ENCODE results near the gene LY86.

The LY86 gene

GRCh38 chr6:6586671-6587526 is 1.6 kb upstream of the LY86 start:
- no peaks in the 10 kb centered on the region for H3K36me3 ChIP-seq (replicated peaks; ENCODE audit: low read depth, low read length)
- H4K20me1 ChIP-seq (ENCODE audit: insufficient read depth, low read length): no peaks in the 10 kb centered on the region
- no peak for TF ChIP-seq CTCF (IDR thresholded peaks at IDR 0.05; ENCODE audit: low read depth, low read length)
- no peak for TF ChIP-seq EZH2phosphoT487 (IDR thresholded peaks at IDR 0.05; ENCODE audit: low read depth)
- peak overlapping the region; percentile 87 for H3K4me2 ChIP-seq (ENCODE audit: low read length)
- H2AFZ ChIP-seq (ENCODE audit: low read depth, low read length): peak overlapping the region; percentile 72; the same call in 1 of the 2 replicates
- H3K27ac ChIP-seq (ENCODE audit: low read length): peak overlapping the region; percentile 46
- H3K4me1 ChIP-seq (ENCODE audit: low read length): peaks cover 41% of the 10 kb centered on the region
- no peaks in the 10 kb centered on the region for H3K79me2 ChIP-seq (ENCODE audit: low read length)
- H3K9ac ChIP-seq (ENCODE audit: low read length): peak overlapping the region; percentile 21; the same call in 1 of the 2 replicates
- peak overlapping the region; percentile 70 for H3K4me3 ChIP-seq (ENCODE audit: low read length)
- no peaks in the 10 kb centered on the region for H3K27me3 ChIP-seq (ENCODE audit: low read depth, low read length)
- no peaks in the 10 kb centered on the region for H3K9me3 ChIP-seq (ENCODE audit: insufficient read depth, low read length)

GRCh38 chr6:6587696-6588063 is 840 bp upstream of the LY86 start:
- peak overlapping the region; percentile 87 for H3K4me2 ChIP-seq (ENCODE audit: low read length)
- H3K9me3 ChIP-seq (ENCODE audit: insufficient read depth, low read length): no peaks in the 10 kb centered on the region
- peaks cover 46% of the 10 kb centered on the region for H3K4me1 ChIP-seq (ENCODE audit: low read length)
- H3K79me2 ChIP-seq (ENCODE audit: low read length): no peaks in the 10 kb centered on the region
- peak overlapping the region; percentile 24; the same call in 1 of the 2 replicates for H3K9ac ChIP-seq (ENCODE audit: low read length)
- no peak overlapping the region; the same call in 1 of the 2 replicates for H3K27ac ChIP-seq (ENCODE audit: low read length)
- no peaks in the 10 kb centered on the region for H4K20me1 ChIP-seq (ENCODE audit: insufficient read depth, low read length)
- H3K27me3 ChIP-seq (ENCODE audit: low read depth, low read length): no peaks in the 10 kb centered on the region
- H3K4me3 ChIP-seq (ENCODE audit: low read length): peak overlapping the region; percentile 70
- TF ChIP-seq EZH2phosphoT487 (IDR thresholded peaks at IDR 0.05; ENCODE audit: low read depth) (no peak), CTCF (IDR thresholded peaks at IDR 0.05; ENCODE audit: low read depth, low read length) (no peak)
- no peaks in the 10 kb centered on the region for H3K36me3 ChIP-seq (replicated peaks; ENCODE audit: low read depth, low read length)
- no peak overlapping the region for H2AFZ ChIP-seq (ENCODE audit: low read depth, low read length)

GRCh38 chr6:6588924-6589709 is 597 bp downstream of the LY86 start:
- peaks cover 46% of the 10 kb centered on the region for H3K4me1 ChIP-seq (ENCODE audit: low read length)
- H3K4me2 ChIP-seq (ENCODE audit: low read length): peak overlapping the region; percentile 87

More at GRCh38 chr6:6588924-6589709, 597 bp downstream of the LY86 start:
- Histone ChIP-seq H3K27me3 (ENCODE audit: low read depth, low read length) (no peaks in the 10 kb centered on the region), H3K4me3 (ENCODE audit: low read length) (peak overlapping the region; percentile 70), H3K36me3 (replicated peaks; ENCODE audit: low read depth, low read length) (no peaks in the 10 kb centered on the region), H3K9me3 (ENCODE audit: insufficient read depth, low read length) (no peaks in the 10 kb centered on the region), H4K20me1 (ENCODE audit: insufficient read depth, low read length) (no peaks in the 10 kb centered on the region), H3K9ac (ENCODE audit: low read length) (peak overlapping the region; percentile 45; the same call in 1 of the 2 replicates), H2AFZ (ENCODE audit: low read depth, low read length) (peak overlapping the region; percentile 36; the same call in 1 of the 2 replicates), H3K27ac (ENCODE audit: low read length) (peak overlapping the region; percentile 41), H3K79me2 (ENCODE audit: low read length) (no peaks in the 10 kb centered on the region)
- TF ChIP-seq CTCF (IDR thresholded peaks at IDR 0.05; ENCODE audit: low read depth, low read length) (no peak), EZH2phosphoT487 (IDR thresholded peaks at IDR 0.05; ENCODE audit: low read depth) (no peak)
